GM12864 (cell line): ENCODE data around the gene LRRTM4.

Source experiments
- DNase-seq: peaks from one replicate; pipeline ENCODE4 v3.0.0-alpha.2; 2011; ENCODE audit warnings: low read depth
- H3K4me3 ChIP-seq: 2 replicates; pipeline ENCODE4 v1.5.1; 2011; ENCODE audit warnings: mild to moderate bottlenecking, low read depth, low read length, control low read depth
- CTCF ChIP-seq: IDR thresholded peaks from 2 replicates; pipeline ENCODE4 v1.5.1; 2011; ENCODE audit warnings: low read depth, mild to moderate bottlenecking, moderate library complexity, low read length, control low read depth, inconsistent platforms; ENCODE audit errors: missing control alignments

LRRTM4 gene

DNA sequence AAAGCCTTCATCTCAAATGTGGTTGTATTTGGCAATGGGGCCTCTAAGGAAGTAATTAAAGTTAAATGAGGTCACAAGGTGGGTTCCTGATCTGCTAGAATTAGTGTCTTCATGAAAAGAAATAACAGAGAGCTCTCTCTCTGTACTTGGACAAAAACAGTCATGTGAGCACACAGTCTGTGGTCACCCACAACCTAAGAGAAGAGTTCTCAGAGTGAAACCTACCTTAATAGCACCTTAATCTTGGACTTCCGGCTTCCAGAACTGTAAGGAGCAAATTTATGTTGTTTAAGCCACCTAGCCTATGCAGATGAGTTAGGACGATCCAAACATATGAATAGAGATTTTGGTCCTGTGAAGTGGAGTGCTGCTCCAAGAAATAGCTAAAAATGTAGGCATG is 758.9 kb downstream of the LRRTM4 start:
- no peak overlapping the region for H3K4me3 ChIP-seq
- no peak for TF ChIP-seq CTCF

GRCh38 chr2:76760367-76760704 is 761.8 kb downstream of the LRRTM4 start:
- no peak for TF ChIP-seq CTCF
- no peak overlapping the region for H3K4me3 ChIP-seq
- no peak for DNase-seq

More for the DNA sequence above, 758.9 kb downstream of the LRRTM4 start:
- no peak for DNase-seq

DNA sequence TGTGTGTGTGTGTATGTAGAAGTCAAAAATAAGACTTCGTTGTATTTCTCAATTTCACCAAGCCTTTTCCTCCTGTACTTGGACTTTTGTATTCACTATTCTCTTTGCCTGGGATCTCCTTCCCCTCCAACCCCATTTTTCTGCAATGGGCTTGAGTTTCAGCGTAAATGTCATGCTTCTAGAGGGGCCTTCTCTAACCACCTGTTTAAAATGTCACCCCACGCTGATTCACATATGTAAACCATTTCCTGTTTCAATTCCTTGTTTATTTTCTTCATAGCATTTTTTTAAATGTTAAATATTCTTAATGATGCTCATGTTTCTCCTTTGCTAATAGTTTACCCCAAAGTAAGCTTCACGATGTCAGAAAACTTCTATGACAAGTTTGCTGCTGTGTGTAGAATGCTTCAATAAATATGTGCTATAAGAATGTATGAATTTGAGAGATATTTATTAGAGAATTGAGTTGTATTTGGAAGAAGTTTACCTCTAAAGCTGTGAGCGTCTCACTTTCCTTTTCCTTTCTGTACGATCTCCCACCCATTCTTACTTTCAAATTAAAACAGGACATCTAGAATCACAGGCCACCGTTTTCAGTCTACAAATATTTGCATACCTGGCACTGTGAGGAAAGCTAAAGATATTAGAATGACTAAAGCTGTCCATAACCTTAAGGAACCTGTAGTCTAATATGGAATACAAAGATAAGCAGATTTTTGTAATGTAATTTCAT is 762.4 kb downstream of the LRRTM4 start:
- no peak for TF ChIP-seq CTCF
- DNase-seq = no peak
- H3K4me3 ChIP-seq = no peak overlapping the region

DNA sequence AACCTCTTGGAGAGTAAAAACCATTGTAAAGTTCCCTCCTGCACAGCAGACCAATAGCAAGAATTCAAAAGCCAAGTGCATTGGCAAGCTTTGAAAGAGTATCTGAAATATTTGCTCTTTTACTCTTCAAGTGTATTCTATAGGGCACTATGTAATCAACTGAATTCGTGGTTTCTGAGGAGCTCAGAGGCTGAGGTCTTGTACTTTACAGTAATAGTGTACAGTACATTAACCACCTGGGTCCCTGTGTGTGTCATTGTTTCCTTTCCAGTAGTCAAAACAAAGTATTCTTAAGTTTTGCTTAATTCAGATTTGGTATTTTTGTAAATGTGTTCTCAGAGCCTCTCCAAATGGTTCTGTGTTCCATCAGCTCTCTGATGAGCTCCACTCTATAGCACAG is 769.7 kb downstream of the LRRTM4 start:
- DNase-seq = no peak
- no peak for TF ChIP-seq CTCF

GRCh38 chr2:76749858-76750257 is 772.3 kb downstream of the LRRTM4 start:
- no peak for DNase-seq
- TF ChIP-seq CTCF = no peak
- H3K4me3 ChIP-seq = no peak overlapping the region

More for the DNA sequence above, 769.7 kb downstream of the LRRTM4 start:
- no peak overlapping the region for H3K4me3 ChIP-seq

DNA sequence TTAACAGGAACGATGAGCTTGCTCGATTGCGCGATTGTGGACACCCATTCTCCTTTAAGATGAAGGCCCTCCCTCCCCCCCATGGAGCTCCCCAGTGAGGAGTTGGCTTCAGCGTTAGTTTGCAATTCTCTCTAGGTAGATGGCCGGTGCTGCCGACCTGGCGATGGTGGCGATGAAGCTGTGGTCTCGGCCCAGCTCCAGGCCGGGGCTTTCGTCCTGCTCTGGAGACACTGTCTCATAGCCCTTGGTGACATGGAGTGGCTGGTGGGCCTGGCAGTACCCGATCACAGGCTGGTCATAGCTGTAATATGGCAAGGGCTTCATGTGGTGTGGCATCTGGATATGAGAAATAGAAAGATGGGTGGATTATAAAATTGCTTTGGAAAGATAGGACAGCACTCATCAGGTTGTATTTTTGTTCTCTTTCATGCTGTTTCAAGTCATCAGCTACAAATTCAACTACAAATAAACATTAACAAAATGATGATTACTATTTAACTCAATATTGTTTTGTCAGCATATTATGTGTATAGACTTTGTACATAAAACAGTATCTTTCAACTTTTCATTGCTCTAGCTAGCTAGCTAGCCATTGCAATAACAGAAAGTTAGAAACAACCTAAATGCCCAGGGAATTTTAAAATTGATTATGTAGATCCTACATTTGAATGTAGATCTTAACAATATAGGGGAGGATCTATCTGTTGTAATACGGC is 773.4 kb downstream of the LRRTM4 start:
- TF ChIP-seq CTCF = no peak
- no peak overlapping the region for H3K4me3 ChIP-seq
- DNase-seq = no peak
